Neutrophil (primary cell): Measurements from ENCODE around the gene RNF123.

Source experiments
- H3K27ac ChIP-seq: fragments of 200-600 bp; sonication (generic); 2 replicates; pipeline ENCODE4 v1.5.1; 2016; ENCODE audit warnings: mild to moderate bottlenecking, moderate library complexity
- H3K27me3 ChIP-seq: fragments of 200-600 bp; sonication (generic); 2 replicates; pipeline ENCODE4 v1.6.0; 2016; ENCODE audit warnings: mild to moderate bottlenecking
- H3K36me3 ChIP-seq: fragments of 200-600 bp; sonication (generic); 2 replicates; pipeline ENCODE4 v1.5.1; 2017
- H3K4me1 ChIP-seq, 2 experiments: fragments of 200-600 bp in 1 of 2; sonication (generic) in 1 of 2; 1 replicate in 1 of 2; 2 replicates in 1 of 2; pipeline versions ENCODE4 v1.5.1 to v1.6.1; 2013 to 2016; ENCODE audit warnings: low read depth in 1 of 2, low read length in 1 of 2, mild to moderate bottlenecking in 1 of 2, moderate library complexity in 1 of 2; ENCODE audit not compliant: control insufficient read depth in 1 of 2, insufficient read depth in 1 of 2
- H3K4me3 ChIP-seq, 2 experiments: fragments of 200-600 bp in 1 of 2; sonication (generic) in 1 of 2; 1 replicate in 1 of 2; 2 replicates in 1 of 2; pipeline ENCODE4 v1.5.1; 2013 to 2016; ENCODE audit warnings: low read depth in 1 of 2, low read length in 1 of 2, mild to moderate bottlenecking in 1 of 2, moderate library complexity in 1 of 2
- H3K9me3 ChIP-seq: fragments of 200-600 bp; sonication (generic); 2 replicates; pipeline ENCODE4 v1.5.1; 2016
- TF ChIP-seq, protein P1 (sequence below): fragments of 200-600 bp; sonication (generic); IDR thresholded peaks from 2 replicates; pipeline ENCODE4 v1.5.1; 2016; ENCODE audit warnings: antibody characterized with exemption

Gene RNF123

DNA sequence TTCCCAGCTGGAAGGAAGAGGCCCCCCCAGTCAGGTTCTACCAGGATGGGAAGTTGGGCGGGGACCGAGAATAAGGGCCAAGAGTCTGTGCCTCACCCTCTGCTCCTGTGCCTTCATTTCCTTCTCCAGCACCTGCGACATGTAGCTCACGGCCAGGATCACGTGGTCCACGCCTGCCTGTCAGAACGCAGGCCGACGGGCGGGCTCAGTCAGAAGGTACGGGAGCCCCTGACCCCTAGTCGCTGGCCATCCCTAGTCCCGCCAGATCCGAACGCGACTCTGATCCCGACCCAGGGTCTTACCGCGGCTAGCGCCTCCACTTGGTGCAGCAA, 33.9 kb downstream of the RNF123 start:
- Histone ChIP-seq H3K4me3 (peak overlapping the region; percentile 73 to 95), H3K27ac (peak overlapping the region; percentile 87), H3K4me1 (peaks cover 34 to 36% of the 10 kb centered on the region in 2 experiments), H3K27me3 (peaks cover 10% of the 10 kb centered on the region), H3K9me3 (no peaks in the 10 kb centered on the region), H3K36me3 (peaks cover 61% of the 10 kb centered on the region)
- TF ChIP-seq, protein P1, sequence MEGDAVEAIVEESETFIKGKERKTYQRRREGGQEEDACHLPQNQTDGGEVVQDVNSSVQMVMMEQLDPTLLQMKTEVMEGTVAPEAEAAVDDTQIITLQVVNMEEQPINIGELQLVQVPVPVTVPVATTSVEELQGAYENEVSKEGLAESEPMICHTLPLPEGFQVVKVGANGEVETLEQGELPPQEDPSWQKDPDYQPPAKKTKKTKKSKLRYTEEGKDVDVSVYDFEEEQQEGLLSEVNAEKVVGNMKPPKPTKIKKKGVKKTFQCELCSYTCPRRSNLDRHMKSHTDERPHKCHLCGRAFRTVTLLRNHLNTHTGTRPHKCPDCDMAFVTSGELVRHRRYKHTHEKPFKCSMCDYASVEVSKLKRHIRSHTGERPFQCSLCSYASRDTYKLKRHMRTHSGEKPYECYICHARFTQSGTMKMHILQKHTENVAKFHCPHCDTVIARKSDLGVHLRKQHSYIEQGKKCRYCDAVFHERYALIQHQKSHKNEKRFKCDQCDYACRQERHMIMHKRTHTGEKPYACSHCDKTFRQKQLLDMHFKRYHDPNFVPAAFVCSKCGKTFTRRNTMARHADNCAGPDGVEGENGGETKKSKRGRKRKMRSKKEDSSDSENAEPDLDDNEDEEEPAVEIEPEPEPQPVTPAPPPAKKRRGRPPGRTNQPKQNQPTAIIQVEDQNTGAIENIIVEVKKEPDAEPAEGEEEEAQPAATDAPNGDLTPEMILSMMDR: no peak

DNA sequence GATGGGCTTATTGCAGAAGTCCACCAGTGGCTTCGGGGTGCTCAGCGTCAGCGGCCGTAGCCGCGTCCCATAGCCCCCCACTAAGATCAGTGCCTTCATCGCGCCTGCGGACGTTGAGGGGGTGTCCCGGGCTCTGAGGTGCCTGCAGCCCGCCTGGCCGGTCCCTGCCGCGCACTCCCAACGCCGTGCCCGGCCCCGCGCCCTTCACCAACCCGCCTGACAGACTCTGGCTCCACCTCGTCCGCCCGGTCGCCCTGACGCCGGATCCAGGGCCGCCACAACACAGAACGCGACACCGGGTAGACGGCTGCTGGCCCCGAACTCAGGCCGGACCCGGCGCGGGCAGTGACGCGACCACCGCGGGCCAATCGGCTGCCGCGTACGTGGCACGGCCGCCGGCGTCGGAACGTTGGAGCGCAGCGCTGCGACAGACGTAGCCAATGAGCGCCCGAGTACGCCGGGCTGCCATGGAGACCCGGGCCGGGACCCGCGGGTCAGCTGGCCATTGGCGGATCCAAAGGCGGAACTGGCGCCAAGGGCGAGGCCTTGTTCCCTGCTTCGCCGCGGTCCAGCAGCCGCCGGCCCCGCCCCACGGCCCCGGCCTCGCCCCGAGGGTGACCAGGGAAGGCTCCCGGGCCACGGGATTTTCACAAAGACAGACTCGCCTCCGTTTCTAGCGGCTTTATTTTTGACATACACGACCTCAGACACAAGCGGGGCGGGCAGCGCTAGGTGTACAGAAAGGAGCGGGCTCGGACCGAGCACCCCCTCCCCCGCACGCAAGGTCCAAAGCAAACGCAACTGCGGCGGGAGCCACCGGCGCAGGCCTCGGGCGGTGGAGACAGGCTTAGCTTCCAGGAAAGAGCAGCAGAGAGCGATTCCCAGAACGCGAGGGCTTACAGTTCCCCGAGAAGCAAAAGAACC, 34.5 kb downstream of the RNF123 start, which contains the start of gene GMPPB:
TSS of gene GMPPB (minus strand) at position 324 of the 924 bp plus-strand sequence. CDS start at position 99, 225 bp downstream.
- TF ChIP-seq, protein P1: peak; percentile 12
- Histone ChIP-seq H3K4me1 (peaks cover 29 to 31% of the 10 kb centered on the region in 2 experiments), H3K27me3 (peaks cover 4% of the 10 kb centered on the region), H3K27ac (peak within 1 kb of the TSS; percentile 87), H3K36me3 (peaks cover 62% of the 10 kb centered on the region), H3K4me3 (peak within 1 kb of the TSS; percentile 73 to 95), H3K9me3 (no peaks in the 10 kb centered on the region)

DNA sequence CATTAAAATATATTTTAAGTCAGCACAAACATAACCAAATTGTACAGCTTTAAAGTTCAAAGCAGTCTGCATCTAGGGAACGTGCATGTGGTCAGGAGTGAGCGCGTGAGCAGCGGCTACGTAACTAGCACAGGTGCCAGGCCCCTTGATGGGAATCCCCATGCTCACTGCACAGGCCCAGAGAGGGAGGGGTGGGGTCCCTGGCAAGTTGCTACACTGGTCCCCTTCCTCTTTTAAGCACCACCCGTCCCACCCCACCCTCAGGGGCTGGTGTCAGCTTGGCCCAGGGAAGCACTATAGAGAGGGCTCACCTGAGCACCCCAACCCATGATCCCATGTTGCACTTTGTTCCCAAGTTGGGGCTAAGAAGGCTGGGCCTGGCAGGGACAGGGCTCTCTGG, 35.2 kb downstream of the RNF123 start:
- Histone ChIP-seq H3K4me3 (peak overlapping the region; percentile 73 to 95), H3K36me3 (peaks cover 62% of the 10 kb centered on the region), H3K27me3 (no peaks in the 10 kb centered on the region), H3K9me3 (no peaks in the 10 kb centered on the region), H3K27ac (peak overlapping the region; percentile 87), H3K4me1 (peaks cover 23 to 26% of the 10 kb centered on the region in 2 experiments)
- TF ChIP-seq, protein P1: no peak

DNA sequence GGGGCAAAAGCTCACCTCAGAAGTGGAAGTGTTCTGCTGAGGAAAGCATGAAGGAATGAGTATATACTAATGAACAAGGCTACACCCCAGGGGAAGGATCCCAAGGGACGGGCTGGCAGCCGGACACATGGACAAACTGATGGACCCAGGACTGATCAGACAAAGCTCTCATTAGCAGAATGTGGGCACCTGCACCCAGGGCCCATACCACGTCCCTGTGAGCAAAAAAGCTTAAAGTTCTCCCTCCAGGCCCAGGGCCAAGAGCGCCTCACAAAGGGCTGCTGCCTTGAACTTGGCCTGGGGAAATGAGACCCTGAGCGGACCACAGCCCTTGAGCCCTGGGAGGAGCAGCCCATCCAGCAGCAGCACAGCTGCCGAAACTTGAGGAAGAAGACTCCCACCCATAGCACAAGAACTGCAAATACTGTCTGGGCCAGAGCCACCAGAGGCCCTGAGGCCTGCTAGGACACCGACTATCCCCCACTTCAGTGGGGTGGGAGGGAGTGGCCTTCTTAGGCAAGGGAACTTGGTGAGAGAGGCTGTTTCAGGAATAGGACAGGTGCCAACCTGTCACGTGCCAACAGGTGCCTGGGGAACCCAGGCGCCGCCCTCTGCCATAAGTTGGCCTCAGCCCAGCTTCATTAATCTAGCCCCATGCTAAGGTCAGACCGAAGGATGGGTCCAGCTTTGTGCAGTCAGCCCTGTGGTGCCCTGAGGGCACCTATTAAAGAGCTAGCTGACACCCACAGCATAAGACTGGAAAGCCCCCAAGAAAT, 36.7 kb downstream of the RNF123 start:
- TF ChIP-seq, protein P1: no peak
- no peaks in the 10 kb centered on the region for H3K27me3 ChIP-seq
- H3K4me3 ChIP-seq: no peak overlapping the region
- peaks cover 68% of the 10 kb centered on the region for H3K36me3 ChIP-seq
- H3K9me3 ChIP-seq: no peaks in the 10 kb centered on the region
- peak overlapping the region; percentile 13 for H3K27ac ChIP-seq
- peaks cover 19 to 21% of the 10 kb centered on the region in 2 experiments for H3K4me1 ChIP-seq

DNA sequence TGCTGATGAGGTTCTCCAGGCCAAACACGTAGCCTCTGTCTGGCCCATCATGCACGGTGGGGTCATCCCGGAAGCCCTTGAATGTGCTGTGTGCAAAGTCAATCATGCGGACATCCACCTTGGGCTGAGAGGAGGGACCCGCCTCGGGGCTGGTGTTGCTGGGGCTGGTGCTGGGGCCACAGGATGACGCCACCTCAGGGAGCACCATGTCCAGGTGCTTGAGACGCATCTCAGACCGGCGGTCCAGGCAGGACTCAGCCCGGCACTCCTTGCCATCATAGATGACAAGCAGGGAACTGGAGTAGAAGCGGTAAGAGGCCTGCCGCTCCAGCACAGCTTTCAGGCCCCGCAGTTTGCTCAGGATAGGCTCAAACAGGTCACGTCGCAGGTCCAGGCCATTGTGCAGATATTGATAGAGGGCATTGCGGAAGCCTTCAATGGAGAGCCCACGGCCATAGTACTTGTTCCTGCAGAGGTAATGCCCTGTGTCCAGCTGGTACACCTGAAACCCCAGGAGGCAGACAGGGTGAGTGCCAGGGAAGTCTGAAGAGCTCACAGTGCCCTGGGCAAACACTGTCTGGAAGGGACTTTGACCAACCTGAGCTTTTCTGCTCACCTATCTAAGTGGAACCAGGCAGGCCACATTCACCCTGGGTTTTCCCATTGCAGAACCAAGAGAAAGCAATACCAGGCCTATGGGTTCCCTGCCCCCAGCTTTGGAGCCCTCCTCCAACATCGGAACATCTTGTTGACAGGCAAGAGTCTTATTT, 38.0 kb downstream of the RNF123 start:
- TF ChIP-seq, protein P1: no peak
- no peaks in the 10 kb centered on the region for H3K27me3 ChIP-seq

More for the DNA sequence above, 38.0 kb downstream of the RNF123 start:
- no peak overlapping the region for H3K4me3 ChIP-seq
- H3K27ac ChIP-seq: no peak overlapping the region
- peaks cover 68% of the 10 kb centered on the region for H3K36me3 ChIP-seq
- no peaks in the 10 kb centered on the region for H3K9me3 ChIP-seq
- H3K4me1 ChIP-seq: peaks cover 19 to 21% of the 10 kb centered on the region in 2 experiments
